ENCODE measurements around the gene NET1. TPM values are rescaled to one million over a fixed set of nuclear protein-coding genes. Genes with fewer than 3 reads are reported as not detected.

The NET1 gene
- total RNA-seq, 2 donors from 2014 or later: 47.3 to 64.9 TPM

GRCh38 chr10:5500162-5500670 lies 87.9 kb downstream of the NET1 start:
- Histone ChIP-seq H3K4me1 (ENCODE audit: control insufficient read depth, insufficient read depth, low read length) (no peaks in the 10 kb centered on the region), H3K4me3 (ENCODE audit: low read length) (no peak overlapping the region), H3K27me3 (ENCODE audit: control insufficient read depth, insufficient read depth, low read length, poor library complexity, severe bottlenecking) (no peaks in the 10 kb centered on the region), H3K27ac (ENCODE audit: low read depth, low read length) (no peak overlapping the region), H3K9ac (ENCODE audit: extremely low read depth, low read length, poor library complexity, severe bottlenecking) (no peak overlapping the region), H3K36me3 (ENCODE audit: control insufficient read depth, insufficient read depth, low read length) (no peaks in the 10 kb centered on the region), H3K9me3 (ENCODE audit: control insufficient read depth, low read length) (no peaks in the 10 kb centered on the region)
- H3K4me3 Mint-ChIP-seq: no peak overlapping the region
- 93 to 97% methylated on average over 6 to 7 of the region's 7 CpGs for WGBS, 2 experiments (ENCODE audit: insufficient coverage in 1 of 2, insufficient read length in 1 of 2)
- no peaks in the 10 kb centered on the region for H3K9me3 Mint-ChIP-seq
- H3K36me3 Mint-ChIP-seq (ENCODE audit: low read depth): no peaks in the 10 kb centered on the region
- no peak overlapping the region for H3K27ac Mint-ChIP-seq
- TF ChIP-seq, protein P1, sequence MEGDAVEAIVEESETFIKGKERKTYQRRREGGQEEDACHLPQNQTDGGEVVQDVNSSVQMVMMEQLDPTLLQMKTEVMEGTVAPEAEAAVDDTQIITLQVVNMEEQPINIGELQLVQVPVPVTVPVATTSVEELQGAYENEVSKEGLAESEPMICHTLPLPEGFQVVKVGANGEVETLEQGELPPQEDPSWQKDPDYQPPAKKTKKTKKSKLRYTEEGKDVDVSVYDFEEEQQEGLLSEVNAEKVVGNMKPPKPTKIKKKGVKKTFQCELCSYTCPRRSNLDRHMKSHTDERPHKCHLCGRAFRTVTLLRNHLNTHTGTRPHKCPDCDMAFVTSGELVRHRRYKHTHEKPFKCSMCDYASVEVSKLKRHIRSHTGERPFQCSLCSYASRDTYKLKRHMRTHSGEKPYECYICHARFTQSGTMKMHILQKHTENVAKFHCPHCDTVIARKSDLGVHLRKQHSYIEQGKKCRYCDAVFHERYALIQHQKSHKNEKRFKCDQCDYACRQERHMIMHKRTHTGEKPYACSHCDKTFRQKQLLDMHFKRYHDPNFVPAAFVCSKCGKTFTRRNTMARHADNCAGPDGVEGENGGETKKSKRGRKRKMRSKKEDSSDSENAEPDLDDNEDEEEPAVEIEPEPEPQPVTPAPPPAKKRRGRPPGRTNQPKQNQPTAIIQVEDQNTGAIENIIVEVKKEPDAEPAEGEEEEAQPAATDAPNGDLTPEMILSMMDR (conservative IDR thresholded peaks at IDR 0.05): no peak
- H3K27me3 Mint-ChIP-seq (ENCODE audit: insufficient read depth): peaks cover 7% of the 10 kb centered on the region
- H3K4me1 Mint-ChIP-seq: peaks cover 3% of the 10 kb centered on the region
- DNase-seq: no peak

DNA sequence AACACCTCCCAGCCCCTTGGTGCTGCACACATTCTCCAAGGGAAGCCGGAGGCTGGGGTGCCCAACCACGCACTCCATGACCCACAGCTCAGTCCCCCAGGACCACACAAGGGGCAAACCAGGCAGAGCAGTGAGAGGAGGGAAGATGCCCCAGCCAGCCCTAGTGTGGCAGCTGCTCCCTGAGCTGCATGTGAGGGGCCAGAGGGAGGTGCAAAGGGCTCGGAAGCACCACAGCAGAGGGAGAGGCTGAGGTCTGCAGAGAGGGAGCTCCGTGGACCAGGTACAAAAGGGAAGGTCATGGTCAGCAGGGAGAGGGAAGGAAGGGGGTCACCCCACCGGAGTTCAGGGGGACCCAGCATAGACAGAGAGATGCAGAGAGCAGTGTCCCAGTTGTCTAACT lies 88.6 kb downstream of the NET1 start:
- no peak overlapping the region for H3K27ac Mint-ChIP-seq
- no peak overlapping the region for H3K27ac ChIP-seq (ENCODE audit: low read depth, low read length)
- no peaks in the 10 kb centered on the region for H3K9me3 Mint-ChIP-seq
- peaks cover 7% of the 10 kb centered on the region for H3K27me3 Mint-ChIP-seq (ENCODE audit: insufficient read depth)
- no peak overlapping the region for H3K4me3 Mint-ChIP-seq
- no peak overlapping the region for H3K4me3 ChIP-seq (ENCODE audit: low read length)
- H3K4me1 Mint-ChIP-seq: peaks cover 3% of the 10 kb centered on the region
- TF ChIP-seq, protein P1 (conservative IDR thresholded peaks at IDR 0.05): no peak
- no peaks in the 10 kb centered on the region for H3K4me1 ChIP-seq (ENCODE audit: control insufficient read depth, insufficient read depth, low read length)
- DNase-seq: no peak
- no peaks in the 10 kb centered on the region for H3K36me3 Mint-ChIP-seq (ENCODE audit: low read depth)
- no peak overlapping the region for H3K9ac ChIP-seq (ENCODE audit: extremely low read depth, low read length, poor library complexity, severe bottlenecking)
- H3K9me3 ChIP-seq (ENCODE audit: control insufficient read depth, low read length): no peaks in the 10 kb centered on the region
- WGBS, 2 experiments (ENCODE audit: insufficient coverage in 1 of 2, insufficient read length in 1 of 2): 72 to 81% methylated on average over 2 to 5 of the region's 5 CpGs
- no peaks in the 10 kb centered on the region for H3K36me3 ChIP-seq (ENCODE audit: control insufficient read depth, insufficient read depth, low read length)
- no peaks in the 10 kb centered on the region for H3K27me3 ChIP-seq (ENCODE audit: control insufficient read depth, insufficient read depth, low read length, poor library complexity, severe bottlenecking)

DNA sequence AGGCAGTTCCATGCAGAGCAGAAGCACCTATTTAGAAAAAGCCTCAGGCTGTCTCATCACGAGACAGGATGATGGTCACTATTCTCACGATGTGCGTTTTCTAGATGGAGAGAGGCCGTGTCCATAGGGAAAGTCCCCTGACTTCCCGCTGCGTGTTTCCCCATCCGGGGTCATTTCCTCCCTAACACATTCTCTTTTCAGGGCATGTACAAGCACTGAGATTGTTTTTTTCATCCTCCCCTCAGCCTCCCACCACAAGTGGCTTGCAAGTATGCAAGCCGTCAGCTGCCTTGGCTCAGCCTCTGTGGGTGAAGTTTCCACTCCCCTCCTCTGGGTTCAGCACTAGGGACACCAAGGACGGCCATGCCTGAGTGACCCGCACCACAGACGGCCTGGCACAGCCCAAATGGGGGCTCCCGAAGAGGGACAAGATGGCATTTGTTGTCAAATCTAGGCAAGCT lies 89.7 kb downstream of the NET1 start:
- no peak for DNase-seq
- peaks cover 3% of the 10 kb centered on the region for H3K4me1 Mint-ChIP-seq
- Histone ChIP-seq H3K9ac (ENCODE audit: extremely low read depth, low read length, poor library complexity, severe bottlenecking) (no peak overlapping the region), H3K4me1 (ENCODE audit: control insufficient read depth, insufficient read depth, low read length) (no peaks in the 10 kb centered on the region), H3K4me3 (ENCODE audit: low read length) (no peak overlapping the region), H3K9me3 (ENCODE audit: control insufficient read depth, low read length) (no peaks in the 10 kb centered on the region), H3K27ac (ENCODE audit: low read depth, low read length) (no peak overlapping the region), H3K36me3 (ENCODE audit: control insufficient read depth, insufficient read depth, low read length) (no peaks in the 10 kb centered on the region), H3K27me3 (ENCODE audit: control insufficient read depth, insufficient read depth, low read length, poor library complexity, severe bottlenecking) (no peaks in the 10 kb centered on the region)
- TF ChIP-seq, protein P1 (conservative IDR thresholded peaks at IDR 0.05): no peak
- WGBS, 2 experiments (ENCODE audit: insufficient coverage in 1 of 2, insufficient read length in 1 of 2): 87 to 93% methylated on average over 5 to 12 of the region's 12 CpGs
- no peaks in the 10 kb centered on the region for H3K9me3 Mint-ChIP-seq
- no peak overlapping the region for H3K4me3 Mint-ChIP-seq
- H3K27me3 Mint-ChIP-seq (ENCODE audit: insufficient read depth): peaks cover 7% of the 10 kb centered on the region
- H3K36me3 Mint-ChIP-seq (ENCODE audit: low read depth): no peaks in the 10 kb centered on the region
- no peak overlapping the region for H3K27ac Mint-ChIP-seq

All from endodermal cell (in vitro differentiated cells).